Measurements from ENCODE around the gene PRUNE2. TPM values are rescaled to one million over a fixed set of nuclear protein-coding genes. Genes with fewer than 3 reads are reported as not detected.

Gene PRUNE2
- total RNA-seq, 1 experiment from 2014 or later, result 0.59 TPM

DNA sequence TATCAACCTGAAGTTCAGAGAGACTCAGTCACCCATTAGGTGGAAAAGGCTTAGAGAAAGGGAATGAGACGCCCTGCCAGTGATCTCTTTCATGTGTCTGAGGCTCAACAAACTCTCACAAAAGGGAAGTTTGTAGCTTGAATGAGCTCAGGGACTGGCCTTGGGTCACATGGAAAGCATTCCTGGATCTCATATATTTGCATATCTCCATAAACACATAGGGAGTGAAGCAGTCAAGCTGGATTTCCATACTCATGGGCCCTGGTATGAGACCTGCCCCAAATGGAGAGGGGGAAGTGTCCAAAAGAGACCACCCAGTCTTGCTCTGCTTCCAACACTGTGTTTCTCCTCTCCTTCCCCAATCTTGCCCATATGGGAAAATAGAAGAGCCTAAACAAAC lies 26.4 kb upstream of the PRUNE2 start:
- BruUV-seq (replicated peaks), result no TSS peak
- Histone ChIP-seq H3K9me3 (ENCODE audit: control insufficient read depth in 1 of 2, insufficient read depth in 1 of 2, low read depth in 1 of 2, low read length in 2 of 2) (no peaks in the 10 kb centered on the region), H3K36me3 (ENCODE audit: control insufficient read depth in 1 of 2, insufficient read depth in 2 of 2, low read length in 2 of 2) (no peaks in the 10 kb centered on the region), H3K9me2 (ENCODE audit: insufficient read depth) (no peaks in the 10 kb centered on the region), H3K9ac (ENCODE audit: low read length) (no peak overlapping the region), H3K27me3 (ENCODE audit: insufficient read depth, low read length) (no peaks in the 10 kb centered on the region), H2AFZ (ENCODE audit: low read depth, low read length, poor library complexity, severe bottlenecking) (no peak overlapping the region), H3K27ac (ENCODE audit: low read depth, low read length) (no peak overlapping the region), H3K4me2 (ENCODE audit: low read length) (no peak overlapping the region), H3K4me1 (ENCODE audit: control insufficient read depth in 1 of 2, insufficient read depth in 2 of 2, low read length in 2 of 2) (no peaks in the 10 kb centered on the region), H3K4me3 (replicated peaks in 1 of 2; ENCODE audit: low read depth in 1 of 2, low read length in 2 of 2) (no peak overlapping the region), H4K20me1 (ENCODE audit: insufficient read depth) (no peaks in the 10 kb centered on the region), H3K79me2 (ENCODE audit: insufficient read depth, low read length) (no peaks in the 10 kb centered on the region)
- no peak for ATAC-seq
- CTCF ChIA-PET, result no interaction called here
- RAD21 ChIA-PET (ENCODE audit: low non-redundant PET in 1 of 2, low total read pairs in 2 of 2, uncharacterized antibody in 2 of 2, unreplicated experiment in 2 of 2), result no interaction called here
- POLR2A ChIA-PET, result no interaction called here
- no peak for TF ChIP-seq SRF (IDR thresholded peaks at IDR 0.05; ENCODE audit: low read depth)
- no peak for TF ChIP-seq EZH2 (IDR thresholded peaks at IDR 0.05)
- no peak for TF ChIP-seq TCF7L2 (IDR thresholded peaks at IDR 0.05; ENCODE audit: borderline replicate concordance, extremely low read depth, insufficient read depth, insufficient read length)
- no peak for TF ChIP-seq SIN3A (IDR thresholded peaks at IDR 0.05; ENCODE audit: low read depth)
- TF ChIP-seq POLR2AphosphoS5 (IDR thresholded peaks at IDR 0.05; ENCODE audit: low read depth, low read length), result no peak
- no peak for DNase-seq (ENCODE audit: low read depth, low spot score)
- intact Hi-C loops (cut with micrococcal nuclease), result no loop called here

DNA sequence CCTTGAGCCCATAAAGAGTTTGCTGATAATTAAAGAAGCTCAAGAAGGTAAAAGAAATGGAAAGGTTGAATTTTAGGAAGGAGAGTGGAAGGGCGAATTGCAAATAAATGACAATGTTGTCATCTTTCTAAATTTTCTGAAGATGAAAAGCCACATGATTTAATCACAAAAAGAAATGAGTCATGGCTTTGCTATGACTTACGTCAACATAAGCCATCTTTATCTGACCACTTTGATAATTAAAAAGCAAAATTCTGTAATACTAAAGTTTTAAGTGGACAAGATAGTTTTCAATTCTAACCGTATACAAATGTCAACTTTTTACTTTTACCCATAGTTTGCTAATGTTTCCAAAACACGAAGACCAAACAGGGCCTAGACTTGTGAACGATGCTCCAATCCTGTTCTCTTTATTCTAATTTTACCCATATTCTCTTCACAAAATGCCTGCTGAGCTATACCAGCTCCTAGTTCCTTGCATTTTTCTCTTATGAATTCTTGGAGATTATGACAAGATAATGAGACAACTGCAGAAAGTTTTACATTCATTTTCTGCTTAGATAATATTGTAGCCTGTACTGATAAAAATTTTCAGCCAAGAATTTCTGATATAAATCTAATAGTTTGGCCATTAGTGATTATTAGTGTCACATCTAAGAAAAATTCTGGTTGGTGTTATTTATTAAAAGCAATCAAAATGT lies 21.8 kb upstream of the PRUNE2 start:
- no peak for DNase-seq (ENCODE audit: low read depth, low spot score)
- intact Hi-C loops (cut with micrococcal nuclease), result no loop called here
- no TSS peak for BruUV-seq (replicated peaks)

More for the DNA sequence above, 21.8 kb upstream of the PRUNE2 start:
- no peak for ATAC-seq
- Histone ChIP-seq H3K9ac (ENCODE audit: low read length) (no peak overlapping the region), H2AFZ (ENCODE audit: low read depth, low read length, poor library complexity, severe bottlenecking) (no peak overlapping the region), H3K4me3 (replicated peaks in 1 of 2; ENCODE audit: low read depth in 1 of 2, low read length in 2 of 2) (no peak overlapping the region), H3K9me2 (ENCODE audit: insufficient read depth) (no peaks in the 10 kb centered on the region), H3K27ac (ENCODE audit: low read depth, low read length) (no peak overlapping the region), H3K9me3 (ENCODE audit: control insufficient read depth in 1 of 2, insufficient read depth in 1 of 2, low read depth in 1 of 2, low read length in 2 of 2) (peaks cover 0 to 3% of the 10 kb centered on the region in 2 experiments; a peak in 1 of 4 replicates), H3K36me3 (ENCODE audit: control insufficient read depth in 1 of 2, insufficient read depth in 2 of 2, low read length in 2 of 2) (no peaks in the 10 kb centered on the region), H3K4me1 (ENCODE audit: control insufficient read depth in 1 of 2, insufficient read depth in 2 of 2, low read length in 2 of 2) (no peaks in the 10 kb centered on the region), H3K27me3 (ENCODE audit: insufficient read depth, low read length) (no peaks in the 10 kb centered on the region), H3K79me2 (ENCODE audit: insufficient read depth, low read length) (no peaks in the 10 kb centered on the region), H3K4me2 (ENCODE audit: low read length) (no peak overlapping the region), H4K20me1 (ENCODE audit: insufficient read depth) (no peaks in the 10 kb centered on the region)
- TF ChIP-seq JUND (IDR thresholded peaks at IDR 0.05), result no peak
- TF ChIP-seq ZFX (IDR thresholded peaks at IDR 0.05), result no peak
- no peak for TF ChIP-seq RAD21 (IDR thresholded peaks at IDR 0.05; ENCODE audit: low read depth)
- TF ChIP-seq, protein P1, sequence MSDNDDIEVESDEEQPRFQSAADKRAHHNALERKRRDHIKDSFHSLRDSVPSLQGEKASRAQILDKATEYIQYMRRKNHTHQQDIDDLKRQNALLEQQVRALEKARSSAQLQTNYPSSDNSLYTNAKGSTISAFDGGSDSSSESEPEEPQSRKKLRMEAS (IDR thresholded peaks at IDR 0.05), result no peak
- no peak for TF ChIP-seq POLR2AphosphoS5 (IDR thresholded peaks at IDR 0.05; ENCODE audit: low read depth, low read length)
- no peak for TF ChIP-seq EZH2phosphoT487 (IDR thresholded peaks at IDR 0.05; ENCODE audit: borderline replicate concordance)
- no peak for TF ChIP-seq SRF (IDR thresholded peaks at IDR 0.05; ENCODE audit: low read depth)
- no peak for TF ChIP-seq CTCF (IDR thresholded peaks at IDR 0.05 in 2 of 3, conservative IDR thresholded peaks at IDR 0.05 in 1 of 3; ENCODE audit: borderline replicate concordance in 1 of 3, insufficient read depth in 1 of 3, low read depth in 2 of 3, low read length in 2 of 3)
- CTCF ChIA-PET, result no interaction called here
- POLR2A ChIA-PET, result no interaction called here
- RAD21 ChIA-PET (ENCODE audit: low non-redundant PET in 1 of 2, low total read pairs in 2 of 2, uncharacterized antibody in 2 of 2, unreplicated experiment in 2 of 2), result no interaction called here

Data from HCT116 (cell line).